HEK293 (cell line): Measurements from ENCODE around the gene ITGA8.

Source experiments
- GLI4 ChIP-seq: fragments of 450-650 bp; formaldehyde crosslinking; IDR thresholded peaks from 2 replicates; pipeline ENCODE4 v1.5.1; 2016; ENCODE audit warnings: missing biosample characterization, missing genetic modification characterization
- HOXA7 ChIP-seq: sonication (generic); formaldehyde crosslinking; IDR thresholded peaks from 2 replicates; pipeline ENCODE4 v1.8.1; 2022; ENCODE audit warnings: missing genetic modification reagents, borderline replicate concordance
- KLF10 ChIP-seq: fragments of 450-650 bp; IDR thresholded peaks from 2 replicates; pipeline ENCODE4 v1.5.1; 2018; ENCODE audit warnings: missing biosample characterization, mild to moderate bottlenecking, missing genetic modification characterization
- MZF1 ChIP-seq: fragments of 450-650 bp; formaldehyde crosslinking; IDR thresholded peaks from 2 replicates; pipeline ENCODE4 v1.5.1; 2017; ENCODE audit warnings: missing biosample characterization, missing genetic modification characterization, borderline replicate concordance
- PATZ1 ChIP-seq: fragments of 450-650 bp; formaldehyde crosslinking; IDR thresholded peaks from 2 replicates; pipeline ENCODE4 v1.5.1; 2016; ENCODE audit warnings: missing biosample characterization, missing genetic modification characterization
- YY1 ChIP-seq: fragments of 450-650 bp; formaldehyde crosslinking; IDR thresholded peaks from 2 replicates; pipeline ENCODE4 v1.5.1; 2018; ENCODE audit warnings: missing biosample characterization, missing genetic modification characterization
- ZBTB26 ChIP-seq: fragments of 450-650 bp; formaldehyde crosslinking; optimal IDR thresholded peaks from 2 replicates; pipeline ENCODE3; 2016; ENCODE audit warnings: missing biosample characterization, mild to moderate bottlenecking, missing genetic modification characterization
- ZEB2 ChIP-seq: fragments of 450-650 bp; formaldehyde crosslinking; IDR thresholded peaks from 2 replicates; pipeline ENCODE4 v1.5.1; 2016; ENCODE audit warnings: missing biosample characterization, missing genetic modification characterization
- ZFP41 ChIP-seq: fragments of 450-650 bp; formaldehyde crosslinking; IDR thresholded peaks from 2 replicates; pipeline ENCODE4 v1.5.1; 2016; ENCODE audit warnings: missing biosample characterization, missing genetic modification characterization, borderline replicate concordance
- ZFP69B ChIP-seq: fragments of 450-650 bp; formaldehyde crosslinking; IDR thresholded peaks from 2 replicates; pipeline ENCODE4 v1.5.1; 2016; ENCODE audit warnings: missing biosample characterization, missing genetic modification characterization
- ZNF157 ChIP-seq: fragments of 450-650 bp; formaldehyde crosslinking; IDR thresholded peaks from 2 replicates; pipeline ENCODE4 v1.5.1; 2016; ENCODE audit warnings: missing biosample characterization, missing genetic modification characterization
- ZNF175 ChIP-seq: fragments of 450-650 bp; formaldehyde crosslinking; IDR thresholded peaks from 2 replicates; pipeline ENCODE4 v1.5.1; 2016; ENCODE audit warnings: missing biosample characterization, missing genetic modification characterization
- ZNF19 ChIP-seq: fragments of 450-650 bp; formaldehyde crosslinking; IDR thresholded peaks from 2 replicates; pipeline ENCODE4; 2016; ENCODE audit warnings: missing biosample characterization, missing genetic modification characterization, low read depth
- ZNF2 ChIP-seq: fragments of 450-650 bp; formaldehyde crosslinking; IDR thresholded peaks from 2 replicates; pipeline ENCODE4 v1.5.1; 2016; ENCODE audit warnings: missing biosample characterization, missing genetic modification characterization
- ZNF211 ChIP-seq: fragments of 450-650 bp; formaldehyde crosslinking; IDR thresholded peaks from 2 replicates; pipeline ENCODE4 v1.5.1; 2016; ENCODE audit warnings: low read depth, missing biosample characterization, missing genetic modification characterization
- ZNF221 ChIP-seq: fragments of 450-650 bp; formaldehyde crosslinking; IDR thresholded peaks from 2 replicates; pipeline ENCODE4 v1.5.1; 2017; ENCODE audit warnings: missing biosample characterization, missing genetic modification characterization, borderline replicate concordance
- ZNF24 ChIP-seq: fragments of 450-650 bp; formaldehyde crosslinking; IDR thresholded peaks from 2 replicates; pipeline ENCODE4 v1.5.1; 2016; ENCODE audit warnings: missing biosample characterization, missing genetic modification characterization
- ZNF266 ChIP-seq: fragments of 450-650 bp; formaldehyde crosslinking; IDR thresholded peaks from 2 replicates; pipeline ENCODE4 v1.5.1; 2016; ENCODE audit warnings: missing biosample characterization, missing genetic modification characterization, low read depth
- ZNF324 ChIP-seq: fragments of 450-650 bp; formaldehyde crosslinking; IDR thresholded peaks from 2 replicates; pipeline ENCODE4 v1.5.1; 2016; ENCODE audit warnings: missing biosample characterization, missing genetic modification characterization
- ZNF366 ChIP-seq: fragments of 450-650 bp; formaldehyde crosslinking; conservative IDR thresholded peaks from 2 replicates; pipeline ENCODE4 v1.5.1; 2016; ENCODE audit warnings: missing biosample characterization, missing genetic modification characterization
- ZNF518A ChIP-seq: fragments of 450-650 bp; formaldehyde crosslinking; conservative IDR thresholded peaks from 2 replicates; pipeline ENCODE4 v1.5.1; 2016; ENCODE audit warnings: low read depth, missing biosample characterization, missing genetic modification characterization
- ZNF555 ChIP-seq: fragments of 450-650 bp; formaldehyde crosslinking; conservative IDR thresholded peaks from 2 replicates; pipeline ENCODE4 v1.5.1; 2017; ENCODE audit warnings: missing biosample characterization, mild to moderate bottlenecking, missing genetic modification characterization, inconsistent platforms
- ZNF558 ChIP-seq: fragments of 450-650 bp; formaldehyde crosslinking; IDR thresholded peaks from 2 replicates; pipeline ENCODE4 v1.5.1; 2016; ENCODE audit warnings: missing biosample characterization, missing genetic modification characterization
- ZNF670 ChIP-seq: fragments of 450-650 bp; formaldehyde crosslinking; IDR thresholded peaks from 2 replicates; pipeline ENCODE4 v1.5.1; 2016; ENCODE audit warnings: missing biosample characterization, missing genetic modification characterization, low read depth
- ZNF692 ChIP-seq: fragments of 450-650 bp; formaldehyde crosslinking; IDR thresholded peaks from 2 replicates; pipeline ENCODE4 v1.5.1; 2016; ENCODE audit warnings: missing biosample characterization, missing genetic modification characterization
- ZNF777 ChIP-seq: fragments of 450-650 bp; formaldehyde crosslinking; IDR thresholded peaks from 2 replicates; pipeline ENCODE4 v1.5.1; 2017; ENCODE audit warnings: missing biosample characterization, missing genetic modification characterization, borderline replicate concordance
- ZSCAN23 ChIP-seq: fragments of 450-650 bp; formaldehyde crosslinking; IDR thresholded peaks from 2 replicates; pipeline ENCODE4 v1.5.1; 2016; ENCODE audit warnings: missing biosample characterization, missing genetic modification characterization
- TF ChIP-seq, protein P1 (sequence below): fragments of 450-650 bp; formaldehyde crosslinking; IDR thresholded peaks from 2 replicates; pipeline ENCODE4 v1.5.0; 2017; ENCODE audit warnings: missing biosample characterization, missing genetic modification characterization, borderline replicate concordance

ITGA8 gene

DNA sequence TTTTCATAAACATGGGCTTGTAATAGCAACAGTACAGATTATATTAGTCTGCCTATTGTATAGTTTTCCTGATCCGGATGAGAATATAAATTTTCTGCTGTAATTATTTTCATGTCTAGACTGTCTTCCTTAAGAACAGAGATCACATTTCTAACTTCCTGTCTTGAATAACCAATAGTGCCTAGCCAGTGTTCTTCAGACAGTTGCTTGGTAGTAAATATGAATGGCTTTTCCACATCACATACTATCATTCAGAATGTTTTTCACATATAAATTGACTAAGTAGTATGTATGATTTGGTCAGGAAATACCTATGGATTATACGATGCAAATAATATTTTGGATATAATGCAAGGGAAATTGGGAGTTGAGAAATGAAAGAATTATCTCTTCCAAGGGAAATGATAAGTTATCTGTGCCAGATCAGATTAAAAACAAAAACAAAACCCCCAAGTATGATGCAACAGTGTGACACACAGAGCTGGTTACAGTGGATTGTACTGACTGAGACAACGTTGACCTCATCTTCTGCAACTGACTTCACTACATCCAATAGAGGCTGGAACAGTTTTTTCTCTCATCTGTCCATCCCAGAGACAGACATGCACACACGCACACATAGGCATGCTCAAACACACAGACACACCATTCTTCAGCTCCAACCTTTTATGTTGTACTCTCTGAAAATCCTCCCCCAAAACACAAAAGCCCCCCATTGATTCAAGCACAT lies 16.4 kb downstream of the ITGA8 start (continued):
- TF ChIP-seq KLF10 (tag by site-specific recombination) (no peak), HOXA7 (CRISPR knock-in tag) (no peak), ZNF24 (tag by site-specific recombination) (peak; percentile 92), ZNF555 (no peak), ZNF558 (tag by site-specific recombination) (no peak), ZNF324 (tag by site-specific recombination) (peak; percentile 79; the same call in 1 of the 2 replicates), ZNF670 (tag by site-specific recombination) (no peak), ZBTB26 (tag by site-specific recombination) (no peak), ZNF777 (tag by site-specific recombination) (no peak), ZNF211 (tag by site-specific recombination) (no peak), ZNF366 (peak; percentile 94), ZNF266 (tag by site-specific recombination) (no peak), PATZ1 (tag by site-specific recombination) (peak; percentile 81; the same call in 1 of the 2 replicates), MZF1 (no peak), YY1 (no peak), ZNF221 (tag by site-specific recombination) (no peak), ZFP69B (tag by site-specific recombination) (peak; percentile 65), ZNF2 (tag by site-specific recombination) (no peak), ZSCAN23 (tag by site-specific recombination) (no peak), ZNF692 (tag by site-specific recombination) (peak; percentile 84), ZFP41 (no peak), ZNF157 (tag by site-specific recombination) (no peak), ZNF19 (tag by site-specific recombination) (no peak), GLI4 (tag by site-specific recombination) (no peak), ZNF518A (tag by site-specific recombination) (peak; percentile 58), ZEB2 (tag by site-specific recombination) (peak; percentile 97), ZNF175 (tag by site-specific recombination) (no peak)
- TF ChIP-seq, protein P1, sequence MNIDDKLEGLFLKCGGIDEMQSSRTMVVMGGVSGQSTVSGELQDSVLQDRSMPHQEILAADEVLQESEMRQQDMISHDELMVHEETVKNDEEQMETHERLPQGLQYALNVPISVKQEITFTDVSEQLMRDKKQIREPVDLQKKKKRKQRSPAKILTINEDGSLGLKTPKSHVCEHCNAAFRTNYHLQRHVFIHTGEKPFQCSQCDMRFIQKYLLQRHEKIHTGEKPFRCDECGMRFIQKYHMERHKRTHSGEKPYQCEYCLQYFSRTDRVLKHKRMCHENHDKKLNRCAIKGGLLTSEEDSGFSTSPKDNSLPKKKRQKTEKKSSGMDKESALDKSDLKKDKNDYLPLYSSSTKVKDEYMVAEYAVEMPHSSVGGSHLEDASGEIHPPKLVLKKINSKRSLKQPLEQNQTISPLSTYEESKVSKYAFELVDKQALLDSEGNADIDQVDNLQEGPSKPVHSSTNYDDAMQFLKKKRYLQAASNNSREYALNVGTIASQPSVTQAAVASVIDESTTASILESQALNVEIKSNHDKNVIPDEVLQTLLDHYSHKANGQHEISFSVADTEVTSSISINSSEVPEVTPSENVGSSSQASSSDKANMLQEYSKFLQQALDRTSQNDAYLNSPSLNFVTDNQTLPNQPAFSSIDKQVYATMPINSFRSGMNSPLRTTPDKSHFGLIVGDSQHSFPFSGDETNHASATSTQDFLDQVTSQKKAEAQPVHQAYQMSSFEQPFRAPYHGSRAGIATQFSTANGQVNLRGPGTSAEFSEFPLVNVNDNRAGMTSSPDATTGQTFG (tag by site-specific recombination), result no peak
